Loucy (cell line): Measurements from ENCODE around the gene NFKB1.

Experiments used
- H2AFZ ChIP-seq: fragments of 200-600 bp; sonication (generic); 2 replicates; pipeline ENCODE4 v1.6.0; 2016; ENCODE audit warnings: antibody characterized with exemption, mild to moderate bottlenecking, low read length, moderate library complexity
- H3F3A ChIP-seq: fragments of 200-600 bp; 2 replicates; pipeline ENCODE4 v1.6.0; 2016; ENCODE audit warnings: antibody characterized with exemption, low read depth, mild to moderate bottlenecking
- H3K27me3 ChIP-seq: fragments of 200-600 bp; sonication (generic); 2 replicates; pipeline ENCODE4 v1.6.1; 2014; ENCODE audit warnings: low read length, mild to moderate bottlenecking; ENCODE audit not compliant: insufficient read depth, poor library complexity, severe bottlenecking
- H3K36me3 ChIP-seq: fragments of 200-600 bp; sonication (generic); 2 replicates; pipeline ENCODE4 v1.6.1; 2016; ENCODE audit warnings: low read length; ENCODE audit not compliant: insufficient read depth
- H3K4me1 ChIP-seq: fragments of 200-600 bp; sonication (generic); 2 replicates; pipeline ENCODE4 v1.5.1; 2014; ENCODE audit warnings: low read length, mild to moderate bottlenecking; ENCODE audit not compliant: insufficient read depth, poor library complexity, severe bottlenecking
- H3K4me2 ChIP-seq: fragments of 200-600 bp; sonication (generic); 2 replicates; pipeline ENCODE4 v1.6.0; 2014; ENCODE audit warnings: antibody characterized with exemption, low read length, low read depth, mild to moderate bottlenecking; ENCODE audit not compliant: poor library complexity, severe bottlenecking
- H3K4me3 ChIP-seq: fragments of 200-600 bp; sonication (generic); 2 replicates; pipeline ENCODE4 v1.5.1; 2014; ENCODE audit warnings: low read length, mild to moderate bottlenecking, mixed read lengths; ENCODE audit not compliant: poor library complexity, severe bottlenecking
- H3K79me2 ChIP-seq: fragments of 200-600 bp; sonication (generic); 2 replicates; pipeline ENCODE4 v1.6.1; 2014; ENCODE audit warnings: low read length; ENCODE audit not compliant: insufficient read depth
- H3K9ac ChIP-seq: fragments of 200-600 bp; sonication (generic); 2 replicates; pipeline ENCODE4 v1.6.0; 2014; ENCODE audit warnings: mild to moderate bottlenecking, low read depth, low read length, moderate library complexity; ENCODE audit not compliant: poor library complexity, severe bottlenecking
- H3K9me2 ChIP-seq: fragments of 200-600 bp; sonication (generic); replicated peaks from 2 replicates; pipeline ENCODE4 v1.6.1; 2016; ENCODE audit warnings: low read depth, low read length, mixed read lengths
- H3K9me3 ChIP-seq: fragments of 200-600 bp; sonication (generic); 2 replicates; pipeline ENCODE4 v1.6.1; 2014; ENCODE audit warnings: mild to moderate bottlenecking, antibody characterized with exemption, low read length, low read depth; ENCODE audit not compliant: insufficient read depth
- H4K20me1 ChIP-seq: fragments of 200-600 bp; sonication (generic); 2 replicates; pipeline ENCODE4 v1.6.0; 2014; ENCODE audit warnings: antibody characterized with exemption, low read length, mild to moderate bottlenecking; ENCODE audit not compliant: insufficient read depth, poor library complexity, severe bottlenecking
- EZH2phosphoT487 ChIP-seq: fragments of 200-600 bp; IDR thresholded peaks from 2 replicates; pipeline ENCODE4 v1.6.1; 2018; ENCODE audit warnings: antibody characterized with exemption, mild to moderate bottlenecking, moderate library complexity, borderline replicate concordance
- TF ChIP-seq, protein P1 (sequence below): fragments of 200-600 bp; sonication (generic); conservative IDR thresholded peaks from 2 replicates; pipeline ENCODE4 v1.5.1; 2014; ENCODE audit warnings: mild to moderate bottlenecking, antibody characterized with exemption, low read length

Gene NFKB1

DNA sequence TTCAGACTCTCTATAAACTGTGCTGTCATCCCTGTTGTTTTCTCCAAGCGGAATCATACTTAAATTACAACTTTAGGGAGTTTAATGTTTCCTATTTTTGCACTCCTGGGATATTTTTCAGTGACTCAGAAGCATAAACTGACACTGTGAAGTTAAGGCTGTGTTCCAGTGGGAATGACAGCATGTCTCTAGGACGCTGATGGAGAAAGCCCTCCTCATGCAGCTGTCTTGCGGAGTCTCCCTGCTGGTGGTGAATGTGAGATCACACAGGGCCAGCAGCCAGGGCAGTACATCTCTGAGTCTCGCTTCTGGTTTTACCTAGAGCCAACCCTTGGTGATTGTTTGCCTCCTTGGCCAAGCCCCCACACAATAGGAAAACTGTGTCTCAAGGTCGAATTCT lies 53.3 kb downstream of the NFKB1 start:
- H3F3A ChIP-seq, result no peaks in the 10 kb centered on the region
- H3K9me3 ChIP-seq, result no peaks in the 10 kb centered on the region
- TF ChIP-seq EZH2phosphoT487, result no peak
- TF ChIP-seq, protein P1, sequence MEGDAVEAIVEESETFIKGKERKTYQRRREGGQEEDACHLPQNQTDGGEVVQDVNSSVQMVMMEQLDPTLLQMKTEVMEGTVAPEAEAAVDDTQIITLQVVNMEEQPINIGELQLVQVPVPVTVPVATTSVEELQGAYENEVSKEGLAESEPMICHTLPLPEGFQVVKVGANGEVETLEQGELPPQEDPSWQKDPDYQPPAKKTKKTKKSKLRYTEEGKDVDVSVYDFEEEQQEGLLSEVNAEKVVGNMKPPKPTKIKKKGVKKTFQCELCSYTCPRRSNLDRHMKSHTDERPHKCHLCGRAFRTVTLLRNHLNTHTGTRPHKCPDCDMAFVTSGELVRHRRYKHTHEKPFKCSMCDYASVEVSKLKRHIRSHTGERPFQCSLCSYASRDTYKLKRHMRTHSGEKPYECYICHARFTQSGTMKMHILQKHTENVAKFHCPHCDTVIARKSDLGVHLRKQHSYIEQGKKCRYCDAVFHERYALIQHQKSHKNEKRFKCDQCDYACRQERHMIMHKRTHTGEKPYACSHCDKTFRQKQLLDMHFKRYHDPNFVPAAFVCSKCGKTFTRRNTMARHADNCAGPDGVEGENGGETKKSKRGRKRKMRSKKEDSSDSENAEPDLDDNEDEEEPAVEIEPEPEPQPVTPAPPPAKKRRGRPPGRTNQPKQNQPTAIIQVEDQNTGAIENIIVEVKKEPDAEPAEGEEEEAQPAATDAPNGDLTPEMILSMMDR, result no peak
- H3K79me2 ChIP-seq, result no peaks in the 10 kb centered on the region
- peaks cover 9% of the 10 kb centered on the region; the same call in 1 of the 2 replicates for H3K36me3 ChIP-seq
- no peaks in the 10 kb centered on the region for H4K20me1 ChIP-seq
- H3K4me3 ChIP-seq, result no peak overlapping the region
- H3K27me3 ChIP-seq, result no peaks in the 10 kb centered on the region
- H3K4me2 ChIP-seq, result no peak overlapping the region
- peaks cover 21% of the 10 kb centered on the region for H3K4me1 ChIP-seq
- no peak overlapping the region for H2AFZ ChIP-seq
- no peaks in the 10 kb centered on the region for H3K9me2 ChIP-seq
- H3K9ac ChIP-seq, result no peak overlapping the region

- Histone ChIP-seq H3K9me2 (no peaks in the 10 kb centered on the region), H3K4me1 (peaks cover 23% of the 10 kb centered on the region), H4K20me1 (no peaks in the 10 kb centered on the region), H3K27me3 (no peaks in the 10 kb centered on the region), H3K79me2 (no peaks in the 10 kb centered on the region), H3K9ac (no peak overlapping the region), H3K4me3 (no peak overlapping the region), H2AFZ (no peak overlapping the region), H3K9me3 (no peaks in the 10 kb centered on the region), H3F3A (no peaks in the 10 kb centered on the region), H3K36me3 (peaks cover 9% of the 10 kb centered on the region; the same call in 1 of the 2 replicates), H3K4me2 (no peak overlapping the region)
- TF ChIP-seq, protein P1, result no peak
Observed at GRCh38 chr4:102554992-102555391, 53.8 kb downstream of the NFKB1 start.

GRCh38 chr4:102557636-102558035 lies 56.5 kb downstream of the NFKB1 start:
- no peaks in the 10 kb centered on the region for H3F3A ChIP-seq
- H3K36me3 ChIP-seq, result peaks cover 6% of the 10 kb centered on the region; the same call in 1 of the 2 replicates
- peaks cover 6% of the 10 kb centered on the region; the same call in 1 of the 2 replicates for H3K79me2 ChIP-seq
- no peak overlapping the region for H3K4me3 ChIP-seq
- no peak overlapping the region for H2AFZ ChIP-seq
- no peak overlapping the region for H3K9ac ChIP-seq
- H3K4me2 ChIP-seq, result no peak overlapping the region
- H3K9me2 ChIP-seq, result no peaks in the 10 kb centered on the region
- H3K4me1 ChIP-seq, result peaks cover 22% of the 10 kb centered on the region
- H3K9me3 ChIP-seq, result no peaks in the 10 kb centered on the region
- H4K20me1 ChIP-seq, result no peaks in the 10 kb centered on the region
- TF ChIP-seq, protein P1, result no peak
- TF ChIP-seq EZH2phosphoT487, result no peak
- no peaks in the 10 kb centered on the region for H3K27me3 ChIP-seq
